Effector memory CD4-positive, alpha-beta T cell (primary cell): Measurements from ENCODE around the gene ANKRD12.

ENCODE experiments used
- DNase-seq, 3 donors: peaks; one replicate each; pipeline ENCODE4 v3.0.0-alpha.2; 2020
- H3K27ac ChIP-seq: 2 replicates; pipeline ENCODE4 v1.7.0; 2013; ENCODE audit warnings: mild to moderate bottlenecking, low read length, moderate library complexity; ENCODE audit not compliant: insufficient read depth, poor library complexity, severe bottlenecking
- H3K27me3 ChIP-seq: replicated peaks from 2 replicates; pipeline ENCODE4 v1.7.0; 2013; ENCODE audit warnings: mild to moderate bottlenecking, low read length; ENCODE audit not compliant: insufficient read depth, control insufficient read depth, poor library complexity, severe bottlenecking
- H3K36me3 ChIP-seq: 2 replicates; pipeline ENCODE4 v1.7.0; 2013; ENCODE audit warnings: mild to moderate bottlenecking, low read length, moderate library complexity; ENCODE audit not compliant: control insufficient read depth, insufficient read depth
- H3K4me1 ChIP-seq: 2 replicates; pipeline ENCODE4 v1.7.0; 2013; ENCODE audit warnings: low read length, mild to moderate bottlenecking; ENCODE audit not compliant: control insufficient read depth, insufficient read depth, poor library complexity, severe bottlenecking
- H3K4me3 ChIP-seq: 2 replicates; pipeline ENCODE4 v1.7.0; 2013; ENCODE audit warnings: low read length, low read depth, mild to moderate bottlenecking; ENCODE audit not compliant: insufficient read depth, poor library complexity, severe bottlenecking
- H3K9me3 ChIP-seq: 2 replicates; pipeline ENCODE4 v1.7.0; 2013; ENCODE audit warnings: mild to moderate bottlenecking, low read length, moderate library complexity; ENCODE audit not compliant: control insufficient read depth

ANKRD12 gene

DNA sequence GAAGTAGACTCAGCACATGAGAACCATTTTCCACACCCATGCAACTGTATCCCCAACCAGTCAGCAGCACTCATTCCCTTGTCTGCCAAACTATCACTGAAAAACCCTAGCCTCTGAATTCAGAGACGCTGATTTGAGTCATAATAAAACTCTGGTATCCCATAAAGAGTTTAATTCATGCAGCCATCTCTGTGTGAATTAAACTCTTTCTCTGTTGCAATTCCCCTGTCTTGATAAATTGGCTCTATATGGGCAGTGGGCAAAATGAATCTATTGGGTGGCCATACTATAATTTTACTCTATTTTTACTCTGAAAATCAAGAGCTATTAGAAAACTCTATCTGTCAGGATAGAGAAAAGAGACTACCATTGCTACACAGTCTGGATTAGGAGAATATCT lies 157.4 kb downstream of the ANKRD12 start:
- Histone ChIP-seq H3K4me3 (no peak overlapping the region), H3K36me3 (no peaks in the 10 kb centered on the region), H3K27ac (no peak overlapping the region), H3K27me3 (no peaks in the 10 kb centered on the region), H3K4me1 (no peaks in the 10 kb centered on the region), H3K9me3 (peaks cover 3% of the 10 kb centered on the region)
- DNase-seq: no peak

DNA sequence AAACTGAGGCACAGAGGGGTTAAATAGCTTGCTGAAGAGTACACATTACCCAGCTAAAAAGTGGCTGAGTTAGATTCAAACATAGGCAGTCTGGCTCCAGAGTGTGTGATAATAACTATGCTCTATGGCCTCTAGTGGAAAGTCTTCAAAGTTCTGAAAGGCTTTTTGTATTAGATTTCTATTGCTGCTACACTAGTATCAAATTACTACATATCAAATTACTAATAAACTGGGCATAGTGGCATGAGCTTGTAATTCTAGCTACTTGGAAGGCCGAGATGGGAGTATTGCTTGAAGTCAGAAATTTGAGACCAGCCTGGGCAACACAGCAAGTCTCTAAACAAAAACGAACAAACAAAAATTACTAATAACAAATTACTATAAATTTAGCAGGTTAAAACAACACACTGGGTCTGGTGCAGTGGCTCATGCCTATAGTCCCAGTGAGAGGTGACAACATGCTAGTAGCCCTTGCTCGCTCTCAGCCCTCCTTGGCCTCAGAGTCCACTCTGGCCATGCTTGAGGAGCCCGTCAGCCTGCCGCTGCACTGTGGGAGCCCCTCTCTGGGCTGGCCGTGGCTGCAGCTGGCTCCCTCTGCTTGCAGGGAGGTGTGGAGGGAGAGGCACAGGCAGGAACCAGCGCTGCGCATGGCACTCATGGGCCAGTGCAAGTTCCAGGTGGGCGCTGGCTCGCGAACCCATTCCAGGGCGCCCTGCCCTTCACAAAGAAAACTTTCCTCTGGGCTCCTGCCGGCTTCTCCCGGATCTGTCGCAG lies 159.8 kb downstream of the ANKRD12 start:
- no peak for DNase-seq
- H3K4me3 ChIP-seq: no peak overlapping the region
- no peaks in the 10 kb centered on the region for H3K4me1 ChIP-seq
- H3K27me3 ChIP-seq: no peaks in the 10 kb centered on the region
- no peaks in the 10 kb centered on the region for H3K36me3 ChIP-seq
- no peak overlapping the region for H3K27ac ChIP-seq
- H3K9me3 ChIP-seq: no peaks in the 10 kb centered on the region

DNA sequence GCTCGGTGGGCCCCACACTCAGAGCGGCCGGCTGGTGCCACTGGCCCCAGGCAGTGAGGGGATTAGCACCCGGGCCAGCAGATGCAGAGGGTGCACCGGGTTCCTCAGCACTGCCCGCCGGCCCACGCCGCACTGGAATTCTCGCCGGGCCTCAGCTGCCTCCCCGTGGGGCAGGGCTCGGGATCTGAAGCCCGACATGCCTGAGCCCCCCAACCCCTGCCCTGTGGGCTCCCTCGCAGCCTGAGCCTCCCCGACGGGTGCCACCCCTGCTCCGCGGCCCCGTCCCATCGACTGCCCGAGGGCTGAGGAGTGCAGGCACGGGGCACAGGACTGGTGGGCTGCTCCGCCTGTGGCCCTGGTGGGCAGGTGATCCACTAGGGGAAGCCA lies 160.4 kb downstream of the ANKRD12 start:
- Histone ChIP-seq H3K4me3 (no peak overlapping the region), H3K27me3 (no peaks in the 10 kb centered on the region), H3K9me3 (no peaks in the 10 kb centered on the region), H3K4me1 (no peaks in the 10 kb centered on the region), H3K27ac (no peak overlapping the region), H3K36me3 (no peaks in the 10 kb centered on the region)
- no peak for DNase-seq

DNA sequence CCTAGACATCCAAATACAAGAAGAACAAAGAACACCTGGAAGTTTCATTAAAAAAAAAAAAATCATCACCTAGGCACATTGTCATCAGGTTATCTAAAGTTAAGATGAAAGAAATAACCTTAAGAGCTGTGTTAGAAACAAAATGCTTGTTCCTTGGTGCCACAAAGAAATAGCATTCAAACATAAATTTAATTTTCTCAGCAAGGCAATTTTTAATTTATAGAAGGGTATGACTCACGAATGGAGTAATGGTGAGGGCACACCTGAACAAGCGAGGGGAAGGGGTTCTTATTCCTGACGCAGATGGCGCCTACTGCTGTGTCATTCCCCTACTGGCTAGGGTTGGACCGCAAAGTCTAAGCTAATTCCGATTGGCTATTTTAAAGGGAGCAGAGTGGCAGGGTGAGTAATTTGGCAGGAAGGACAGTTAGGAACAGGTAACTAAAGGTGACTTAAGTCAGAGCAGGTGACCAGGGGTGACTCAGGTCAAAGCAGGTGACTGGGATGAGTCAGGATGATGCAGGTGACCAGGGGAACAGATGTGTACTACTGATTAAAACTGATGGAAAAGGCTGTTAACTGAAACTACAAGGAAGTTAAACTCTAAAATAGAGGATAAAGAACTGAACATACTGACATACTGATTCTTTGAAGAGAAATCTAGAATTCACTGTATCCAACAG lies 167.9 kb downstream of the ANKRD12 start:
- Histone ChIP-seq H3K4me3 (no peak overlapping the region), H3K27ac (no peak overlapping the region), H3K36me3 (no peaks in the 10 kb centered on the region), H3K4me1 (no peaks in the 10 kb centered on the region), H3K9me3 (peaks cover 7% of the 10 kb centered on the region), H3K27me3 (no peaks in the 10 kb centered on the region)
- no peak for DNase-seq

DNA sequence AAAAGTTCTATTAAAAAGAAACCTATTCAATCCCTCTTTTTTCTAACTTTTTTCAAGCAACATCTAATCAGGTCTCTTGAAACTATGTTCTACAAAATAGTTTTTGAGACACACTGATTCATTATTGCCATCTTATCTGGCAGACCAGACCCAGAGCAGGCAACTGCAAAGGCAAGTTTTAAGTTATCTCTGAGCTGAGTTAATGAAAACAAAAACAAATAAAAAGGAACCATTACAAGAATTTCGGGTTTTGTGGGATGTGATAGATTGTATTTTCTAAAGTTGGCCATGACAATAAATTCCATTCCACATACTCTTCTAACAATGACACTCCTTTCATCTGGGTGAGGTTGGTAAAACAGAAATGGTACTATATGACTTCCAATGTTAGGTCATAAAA lies 182.8 kb downstream of the ANKRD12 start:
- Histone ChIP-seq H3K36me3 (no peaks in the 10 kb centered on the region), H3K4me1 (no peaks in the 10 kb centered on the region), H3K9me3 (no peaks in the 10 kb centered on the region), H3K27ac (no peak overlapping the region), H3K4me3 (no peak overlapping the region), H3K27me3 (no peaks in the 10 kb centered on the region)
- no peak for DNase-seq

DNA sequence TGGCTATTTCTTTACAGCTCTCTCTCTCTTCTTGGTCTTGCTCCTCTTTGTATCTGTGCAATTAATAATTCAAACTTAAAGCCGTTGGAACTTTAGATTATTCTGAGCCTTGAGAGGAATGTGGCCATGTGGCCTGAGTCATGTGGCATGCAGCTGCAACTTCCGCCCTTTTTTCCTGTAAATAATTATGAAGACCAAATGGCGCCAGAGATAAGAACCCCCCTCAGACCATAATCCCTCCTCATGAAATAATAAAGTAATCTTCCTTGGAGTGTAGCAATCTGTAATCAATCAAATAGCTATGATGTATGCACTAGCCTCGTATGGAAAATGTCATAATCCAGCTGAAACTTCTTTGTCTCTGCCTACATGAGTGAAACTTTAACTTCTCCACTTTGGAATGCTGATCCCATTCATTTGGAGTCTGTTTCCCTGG lies 184.5 kb downstream of the ANKRD12 start:
- no peaks in the 10 kb centered on the region for H3K27me3 ChIP-seq
- no peaks in the 10 kb centered on the region for H3K4me1 ChIP-seq
- DNase-seq: no peak
- no peak overlapping the region for H3K4me3 ChIP-seq
- H3K9me3 ChIP-seq: no peaks in the 10 kb centered on the region
- H3K27ac ChIP-seq: no peak overlapping the region
- H3K36me3 ChIP-seq: no peaks in the 10 kb centered on the region

DNA sequence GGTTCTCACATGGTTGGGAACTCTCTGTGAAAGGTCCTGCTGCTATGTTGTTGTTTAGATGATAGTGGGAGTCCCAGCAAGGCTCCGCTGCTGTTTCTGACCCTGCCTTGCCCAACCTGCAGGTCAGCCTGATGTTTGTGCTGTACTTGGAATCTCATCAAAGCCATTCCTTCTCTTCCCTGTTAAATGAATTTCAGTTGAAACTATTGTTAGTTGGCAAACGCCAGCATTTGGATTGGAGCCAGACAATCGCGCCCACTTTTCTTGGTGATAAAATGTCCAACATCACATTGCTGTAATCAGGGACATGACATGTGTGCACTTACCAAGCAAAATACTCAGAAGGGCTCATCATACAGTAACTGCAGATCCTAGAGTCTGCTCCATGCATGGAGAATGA lies 185.2 kb downstream of the ANKRD12 start:
- no peaks in the 10 kb centered on the region for H3K9me3 ChIP-seq
- no peak for DNase-seq

DNA sequence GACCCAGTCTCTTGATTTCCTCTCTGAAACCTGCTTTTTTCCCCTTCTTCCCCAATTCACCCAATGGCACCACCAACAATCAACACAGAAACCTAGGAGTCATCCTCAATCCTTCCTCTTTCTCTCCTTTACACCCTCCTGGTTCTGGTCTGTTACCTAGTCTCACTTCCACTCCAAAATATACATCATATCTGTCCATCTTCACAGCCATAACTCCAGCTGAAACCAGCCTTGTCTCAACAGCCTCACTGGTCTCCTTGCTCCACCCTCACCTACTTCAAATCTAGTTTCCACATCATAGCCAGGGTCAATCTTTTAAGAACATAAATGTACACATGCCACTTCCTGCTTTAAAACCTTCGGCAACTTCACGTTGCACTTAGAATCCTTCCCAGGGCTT lies 186.2 kb downstream of the ANKRD12 start:
- no peak overlapping the region for H3K27ac ChIP-seq
- no peaks in the 10 kb centered on the region for H3K27me3 ChIP-seq
- no peaks in the 10 kb centered on the region for H3K9me3 ChIP-seq
- H3K4me1 ChIP-seq: no peaks in the 10 kb centered on the region
- no peak for DNase-seq
- H3K36me3 ChIP-seq: no peaks in the 10 kb centered on the region
- H3K4me3 ChIP-seq: no peak overlapping the region

More for the DNA sequence above, 185.2 kb downstream of the ANKRD12 start:
- H3K27me3 ChIP-seq: no peaks in the 10 kb centered on the region
- no peaks in the 10 kb centered on the region for H3K36me3 ChIP-seq
- H3K27ac ChIP-seq: no peak overlapping the region
- H3K4me3 ChIP-seq: no peak overlapping the region
- H3K4me1 ChIP-seq: no peaks in the 10 kb centered on the region

DNA sequence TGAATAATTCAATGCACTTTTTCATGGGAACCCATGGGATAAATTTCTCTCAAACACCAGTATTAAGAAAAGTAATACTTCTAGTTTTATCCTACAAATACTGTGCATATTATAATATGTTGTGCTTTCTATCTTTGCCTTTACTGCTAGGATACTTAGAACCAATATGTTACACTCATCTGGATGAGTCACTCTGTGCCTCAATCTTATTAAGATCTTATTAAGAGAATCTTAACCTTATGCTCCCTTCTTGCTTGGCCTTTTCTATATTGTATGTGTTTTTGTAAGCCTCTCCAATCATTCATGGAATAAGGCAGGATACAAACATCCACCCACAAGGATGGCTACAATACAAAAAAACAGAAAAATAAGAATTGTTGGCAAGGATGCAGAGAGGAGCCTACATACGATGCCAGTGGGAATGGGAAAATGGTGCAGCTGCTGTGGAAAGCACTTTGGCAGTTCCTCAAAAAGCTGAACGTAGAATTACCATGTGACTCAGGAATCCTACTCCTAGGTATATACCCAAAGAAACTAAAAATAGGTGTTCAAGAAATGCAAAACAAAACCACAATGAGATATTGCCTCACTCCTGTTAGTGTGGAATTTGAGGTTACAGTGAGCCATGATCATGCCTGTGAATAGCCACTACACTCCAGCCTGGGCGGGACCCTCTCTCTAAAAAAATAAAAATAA lies 187.3 kb downstream of the ANKRD12 start:
- DNase-seq: no peak
- Histone ChIP-seq H3K27ac (no peak overlapping the region), H3K4me1 (no peaks in the 10 kb centered on the region), H3K36me3 (no peaks in the 10 kb centered on the region), H3K9me3 (no peaks in the 10 kb centered on the region), H3K27me3 (no peaks in the 10 kb centered on the region), H3K4me3 (no peak overlapping the region)

DNA sequence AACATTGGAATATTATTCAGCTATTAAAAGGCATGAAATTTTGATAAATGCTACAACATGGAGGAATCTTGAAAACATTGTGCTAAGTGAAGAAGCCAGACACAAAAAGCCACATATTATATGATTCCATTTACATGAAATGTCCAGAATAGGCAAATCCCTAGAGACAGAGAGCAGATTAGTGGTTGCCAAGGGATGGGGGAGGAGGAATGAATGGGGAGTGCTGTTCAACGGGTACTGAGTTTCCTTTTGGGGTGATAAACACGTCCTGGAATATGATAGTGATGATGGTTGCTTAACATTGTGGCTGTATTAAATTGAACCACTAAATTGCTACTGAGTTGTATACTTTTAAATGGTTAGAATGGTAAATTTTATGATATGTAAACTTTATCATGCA lies 189.1 kb downstream of the ANKRD12 start:
- H3K27me3 ChIP-seq: no peaks in the 10 kb centered on the region
- no peak for DNase-seq
- H3K36me3 ChIP-seq: no peaks in the 10 kb centered on the region
- no peak overlapping the region for H3K27ac ChIP-seq
- H3K9me3 ChIP-seq: no peaks in the 10 kb centered on the region
- no peak overlapping the region for H3K4me3 ChIP-seq
- H3K4me1 ChIP-seq: no peaks in the 10 kb centered on the region
